HEK293 (cell line): ENCODE results near the gene NEURL4.

ENCODE experiments used
- TCF7L2 ChIP-seq: IDR thresholded peaks from 2 replicates; pipeline ENCODE4 v1.6.1; 2011; ENCODE audit warnings: low read depth, mild to moderate bottlenecking, inconsistent platforms, low read length, moderate library complexity, borderline replicate concordance
- YY1 ChIP-seq: fragments of 450-650 bp; formaldehyde crosslinking; IDR thresholded peaks from 2 replicates; pipeline ENCODE4 v1.5.1; 2018; ENCODE audit warnings: missing biosample characterization, missing genetic modification characterization
- ZBTB17 ChIP-seq: fragments of 450-650 bp; formaldehyde crosslinking; IDR thresholded peaks from 2 replicates; pipeline ENCODE4 v1.5.1; 2016; ENCODE audit warnings: missing biosample characterization, missing genetic modification characterization
- ZFP37 ChIP-seq: fragments of 450-650 bp; formaldehyde crosslinking; IDR thresholded peaks from 2 replicates; pipeline ENCODE4 v1.5.1; 2016; ENCODE audit warnings: missing biosample characterization, missing genetic modification characterization
- ZNF23 ChIP-seq: fragments of 450-650 bp; formaldehyde crosslinking; IDR thresholded peaks from 2 replicates; pipeline ENCODE4 v1.5.1; 2016; ENCODE audit warnings: missing biosample characterization, missing genetic modification characterization, borderline replicate concordance
- ZNF24 ChIP-seq: fragments of 450-650 bp; formaldehyde crosslinking; IDR thresholded peaks from 2 replicates; pipeline ENCODE4 v1.5.1; 2016; ENCODE audit warnings: missing biosample characterization, missing genetic modification characterization
- ZNF423 ChIP-seq: fragments of 450-650 bp; formaldehyde crosslinking; IDR thresholded peaks from 2 replicates; pipeline ENCODE4 v1.5.1; 2016; ENCODE audit warnings: missing biosample characterization, missing genetic modification characterization
- ZNF501 ChIP-seq: fragments of 450-650 bp; formaldehyde crosslinking; IDR thresholded peaks from 2 replicates; pipeline ENCODE4 v1.5.1; 2016; ENCODE audit warnings: missing biosample characterization, missing genetic modification characterization
- ZNF670 ChIP-seq: fragments of 450-650 bp; formaldehyde crosslinking; IDR thresholded peaks from 2 replicates; pipeline ENCODE4 v1.5.1; 2016; ENCODE audit warnings: missing biosample characterization, missing genetic modification characterization, low read depth
- TF ChIP-seq, protein P1 (sequence below): fragments of 450-650 bp; formaldehyde crosslinking; IDR thresholded peaks from 2 replicates; pipeline ENCODE4 v1.5.1; 2016; ENCODE audit warnings: missing biosample characterization, missing genetic modification characterization, low read depth
- TF ChIP-seq, protein P2 (sequence below): fragments of 450-650 bp; formaldehyde crosslinking; IDR thresholded peaks from 2 replicates; pipeline ENCODE4 v1.5.0; 2017; ENCODE audit warnings: missing biosample characterization, missing genetic modification characterization, borderline replicate concordance

DNA sequence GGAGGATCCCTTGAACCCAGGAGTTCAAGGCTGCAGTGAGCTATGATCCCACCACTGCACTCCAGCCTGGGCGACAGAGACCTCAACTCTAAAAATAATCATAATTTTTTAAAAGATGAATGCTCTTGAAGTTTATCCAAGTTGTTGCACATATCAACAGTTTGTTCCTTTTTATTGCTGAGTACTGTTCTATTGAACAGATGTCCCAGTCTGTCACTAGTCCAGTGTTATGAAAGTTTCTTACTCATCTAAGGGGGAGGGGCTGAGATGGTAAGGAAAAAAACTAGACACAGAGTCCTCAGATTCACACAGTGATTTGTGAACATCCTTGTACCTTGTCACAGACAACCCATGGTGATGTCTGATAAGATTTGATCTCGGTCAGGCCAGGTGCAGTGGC is 11.0 kb upstream of the NEURL4 start:
- TF ChIP-seq, protein P1, sequence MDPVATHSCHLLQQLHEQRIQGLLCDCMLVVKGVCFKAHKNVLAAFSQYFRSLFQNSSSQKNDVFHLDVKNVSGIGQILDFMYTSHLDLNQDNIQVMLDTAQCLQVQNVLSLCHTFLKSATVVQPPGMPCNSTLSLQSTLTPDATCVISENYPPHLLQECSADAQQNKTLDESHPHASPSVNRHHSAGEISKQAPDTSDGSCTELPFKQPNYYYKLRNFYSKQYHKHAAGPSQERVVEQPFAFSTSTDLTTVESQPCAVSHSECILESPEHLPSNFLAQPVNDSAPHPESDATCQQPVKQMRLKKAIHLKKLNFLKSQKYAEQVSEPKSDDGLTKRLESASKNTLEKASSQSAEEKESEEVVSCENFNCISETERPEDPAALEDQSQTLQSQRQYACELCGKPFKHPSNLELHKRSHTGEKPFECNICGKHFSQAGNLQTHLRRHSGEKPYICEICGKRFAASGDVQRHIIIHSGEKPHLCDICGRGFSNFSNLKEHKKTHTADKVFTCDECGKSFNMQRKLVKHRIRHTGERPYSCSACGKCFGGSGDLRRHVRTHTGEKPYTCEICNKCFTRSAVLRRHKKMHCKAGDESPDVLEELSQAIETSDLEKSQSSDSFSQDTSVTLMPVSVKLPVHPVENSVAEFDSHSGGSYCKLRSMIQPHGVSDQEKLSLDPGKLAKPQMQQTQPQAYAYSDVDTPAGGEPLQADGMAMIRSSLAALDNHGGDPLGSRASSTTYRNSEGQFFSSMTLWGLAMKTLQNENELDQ (tag by site-specific recombination): no peak
- TF ChIP-seq TCF7L2: no peak
- no peak for TF ChIP-seq YY1
- no peak for TF ChIP-seq ZNF670 (tag by site-specific recombination)
- TF ChIP-seq ZNF23 (tag by site-specific recombination): no peak
- no peak for TF ChIP-seq ZNF423 (tag by site-specific recombination)
- no peak for TF ChIP-seq ZNF501 (tag by site-specific recombination)
- TF ChIP-seq, protein P2, sequence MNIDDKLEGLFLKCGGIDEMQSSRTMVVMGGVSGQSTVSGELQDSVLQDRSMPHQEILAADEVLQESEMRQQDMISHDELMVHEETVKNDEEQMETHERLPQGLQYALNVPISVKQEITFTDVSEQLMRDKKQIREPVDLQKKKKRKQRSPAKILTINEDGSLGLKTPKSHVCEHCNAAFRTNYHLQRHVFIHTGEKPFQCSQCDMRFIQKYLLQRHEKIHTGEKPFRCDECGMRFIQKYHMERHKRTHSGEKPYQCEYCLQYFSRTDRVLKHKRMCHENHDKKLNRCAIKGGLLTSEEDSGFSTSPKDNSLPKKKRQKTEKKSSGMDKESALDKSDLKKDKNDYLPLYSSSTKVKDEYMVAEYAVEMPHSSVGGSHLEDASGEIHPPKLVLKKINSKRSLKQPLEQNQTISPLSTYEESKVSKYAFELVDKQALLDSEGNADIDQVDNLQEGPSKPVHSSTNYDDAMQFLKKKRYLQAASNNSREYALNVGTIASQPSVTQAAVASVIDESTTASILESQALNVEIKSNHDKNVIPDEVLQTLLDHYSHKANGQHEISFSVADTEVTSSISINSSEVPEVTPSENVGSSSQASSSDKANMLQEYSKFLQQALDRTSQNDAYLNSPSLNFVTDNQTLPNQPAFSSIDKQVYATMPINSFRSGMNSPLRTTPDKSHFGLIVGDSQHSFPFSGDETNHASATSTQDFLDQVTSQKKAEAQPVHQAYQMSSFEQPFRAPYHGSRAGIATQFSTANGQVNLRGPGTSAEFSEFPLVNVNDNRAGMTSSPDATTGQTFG: no peak
- no peak for TF ChIP-seq ZBTB17
- no peak for TF ChIP-seq ZFP37 (tag by site-specific recombination)
- TF ChIP-seq ZNF24: no peak
